ENCODE data around the gene OPCML. TPM values are rescaled to one million over a fixed set of nuclear protein-coding genes. Genes with fewer than 3 reads are reported as not detected.

OPCML gene
- total and polyA plus RNA-seq, 4 donors: under 0.01 to 0.01 TPM; not detected in 2

GRCh38 chr11:133137270-133137669 lies 395.0 kb downstream of the OPCML start:
- Histone ChIP-seq H3K4me3 (ENCODE audit: low read depth in 1 of 3, low read length in 3 of 3) (no peak overlapping the region), H3K4me1 (ENCODE audit: control insufficient read depth in 4 of 4, insufficient read depth in 4 of 4, low read length in 3 of 4) (peaks cover 0 to 2% (median 0%) of the 10 kb centered on the region in 4 donors), H3K27ac (ENCODE audit: low read depth in 1 of 2, low read length in 2 of 2) (no peak overlapping the region), H3K36me3 (ENCODE audit: control insufficient read depth in 4 of 4, insufficient read depth in 3 of 4, low read depth in 1 of 4, low read length in 3 of 4) (no peaks in the 10 kb centered on the region), H3K9ac (ENCODE audit: low read depth in 1 of 2, low read length in 2 of 2) (no peak overlapping the region), H3K27me3 (ENCODE audit: control insufficient read depth in 4 of 4, insufficient read depth in 4 of 4, low read length in 3 of 4) (peaks cover 0 to 2% (median 0%) of the 10 kb centered on the region in 4 donors), H3K9me3 (ENCODE audit: control insufficient read depth in 4 of 4, low read length in 3 of 4) (no peaks in the 10 kb centered on the region)
- 55% methylated on average over 2 of the region's 2 CpGs for WGBS
- no peak for TF ChIP-seq RAD21 (IDR thresholded peaks at IDR 0.05)
- no peak for TF ChIP-seq REST (IDR thresholded peaks at IDR 0.05)
- TF ChIP-seq TAF1 (conservative IDR thresholded peaks at IDR 0.05): no peak
- TF ChIP-seq EGR1 (IDR thresholded peaks at IDR 0.05; ENCODE audit: low read depth in 2 of 2): no peak
- no peak for TF ChIP-seq FOXA1 (IDR thresholded peaks at IDR 0.05)
- TF ChIP-seq GABPA (IDR thresholded peaks at IDR 0.05 in 1 of 2, conservative IDR thresholded peaks at IDR 0.05 in 1 of 2): no peak
- no peak for TF ChIP-seq SP1 (IDR thresholded peaks at IDR 0.05)
- no peak for TF ChIP-seq NR2F2 (IDR thresholded peaks at IDR 0.05)
- no peak for TF ChIP-seq ATF3 (IDR thresholded peaks at IDR 0.05)
- TF ChIP-seq JUND (IDR thresholded peaks at IDR 0.05): no peak
- no peak for TF ChIP-seq HNF4A (conservative IDR thresholded peaks at IDR 0.05)
- no peak for TF ChIP-seq RXRA (IDR thresholded peaks at IDR 0.05)
- no peak for TF ChIP-seq HNF4G (IDR thresholded peaks at IDR 0.05)
- no peak for DNase-seq (ENCODE audit: low spot score)

- 57% methylated on average over 4 of the region's 4 CpGs for WGBS
- Histone ChIP-seq H3K4me1 (ENCODE audit: control insufficient read depth in 4 of 4, insufficient read depth in 4 of 4, low read length in 3 of 4) (peaks cover 0 to 2% (median 0%) of the 10 kb centered on the region in 4 donors), H3K36me3 (ENCODE audit: control insufficient read depth in 4 of 4, insufficient read depth in 3 of 4, low read depth in 1 of 4, low read length in 3 of 4) (no peaks in the 10 kb centered on the region), H3K27me3 (ENCODE audit: control insufficient read depth in 4 of 4, insufficient read depth in 4 of 4, low read length in 3 of 4) (peaks cover 0 to 2% (median 0%) of the 10 kb centered on the region in 4 donors), H3K4me3 (ENCODE audit: low read depth in 1 of 3, low read length in 3 of 3) (no peak overlapping the region), H3K27ac (ENCODE audit: low read depth in 1 of 2, low read length in 2 of 2) (no peak overlapping the region), H3K9ac (ENCODE audit: low read depth in 1 of 2, low read length in 2 of 2) (no peak overlapping the region), H3K9me3 (ENCODE audit: control insufficient read depth in 4 of 4, low read length in 3 of 4) (no peaks in the 10 kb centered on the region)
- no peak for DNase-seq (ENCODE audit: low spot score)
- no peak for TF ChIP-seq CTCF (IDR thresholded peaks at IDR 0.05; ENCODE audit: low read depth, low read length, missing input control)
- no peak for TF ChIP-seq FOXA1 (IDR thresholded peaks at IDR 0.05)
- TF ChIP-seq TAF1 (conservative IDR thresholded peaks at IDR 0.05): no peak
- TF ChIP-seq EGR1 (IDR thresholded peaks at IDR 0.05; ENCODE audit: low read depth in 2 of 2): no peak
- no peak for TF ChIP-seq REST (IDR thresholded peaks at IDR 0.05)
- no peak for TF ChIP-seq ZBTB33 (IDR thresholded peaks at IDR 0.05)
- TF ChIP-seq MAX (IDR thresholded peaks at IDR 0.05): no peak
Observed at GRCh38 chr11:133136376-133136775, 395.9 kb downstream of the OPCML start.
